GM19193 (cell line): ENCODE results near the gene SPAAR.

Source experiments
- POLR2A ChIP-seq: IDR thresholded peaks from 4 replicates; pipeline ENCODE4 v1.6.1; 2011; ENCODE audit not compliant: insufficient read depth, insufficient read length; ENCODE audit errors: extremely low read depth

Gene SPAAR

GRCh38 chr9:35892051-35892450 lies 17.2 kb upstream of the SPAAR start:
- no peak for TF ChIP-seq POLR2A

DNA sequence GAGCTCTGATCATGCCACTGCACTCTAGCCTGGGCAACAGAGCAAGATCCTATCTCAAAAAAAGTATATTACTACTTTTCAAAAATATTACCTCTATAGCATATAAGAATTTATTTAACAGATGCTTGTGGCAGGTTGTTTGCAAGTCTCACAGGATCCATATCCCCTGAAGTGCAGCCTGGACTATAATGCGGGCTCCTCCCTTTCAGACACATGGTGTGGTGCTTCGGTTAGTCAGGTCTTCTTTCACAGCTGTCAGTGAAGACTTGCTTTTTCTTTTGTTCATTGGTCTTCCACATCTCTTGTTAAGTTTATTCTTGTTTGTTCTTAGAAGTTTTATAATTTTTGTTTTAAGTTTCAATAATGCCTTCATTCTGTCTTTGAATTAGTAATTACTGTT lies 12.7 kb upstream of the SPAAR start:
- TF ChIP-seq POLR2A: no peak

DNA sequence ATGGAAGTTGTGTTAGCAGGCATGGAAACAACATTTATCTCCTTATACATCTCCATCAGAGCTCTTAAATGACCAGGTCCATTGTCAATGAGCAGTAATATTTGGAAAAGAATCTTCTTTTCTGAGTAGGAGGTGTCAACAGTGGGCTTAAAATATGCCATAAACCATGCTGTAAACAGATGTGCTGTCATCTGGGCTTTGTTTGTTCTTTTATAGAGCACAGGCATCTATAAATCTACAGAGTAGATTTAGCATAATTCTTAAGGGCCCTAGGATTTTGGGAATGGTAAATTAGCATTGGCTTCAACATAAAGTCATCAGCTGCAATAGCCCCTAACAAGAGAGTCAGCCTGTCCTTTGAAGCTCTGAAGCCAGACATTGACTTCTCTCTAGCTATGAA lies 11.0 kb upstream of the SPAAR start:
- TF ChIP-seq POLR2A: no peak

DNA sequence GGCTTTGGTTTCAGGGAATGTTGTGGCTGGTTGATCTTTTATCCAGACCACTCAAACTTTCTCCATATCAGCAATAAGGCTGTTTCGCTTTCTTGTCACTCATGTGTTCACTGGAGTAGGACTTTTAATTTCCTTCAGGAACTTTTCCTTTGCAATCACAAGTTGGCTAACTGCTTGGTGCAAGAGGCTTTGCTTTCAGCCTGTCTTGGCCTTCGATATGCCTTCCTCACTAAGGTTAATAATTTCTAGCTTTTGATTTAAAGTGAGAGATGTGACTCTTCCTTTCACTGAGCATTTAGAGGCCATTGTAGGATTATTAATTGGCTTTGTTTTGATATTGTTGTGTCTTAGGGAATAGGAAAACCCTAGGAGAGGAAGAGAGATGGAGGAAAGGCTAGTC lies 10.3 kb upstream of the SPAAR start:
- TF ChIP-seq POLR2A: no peak

DNA sequence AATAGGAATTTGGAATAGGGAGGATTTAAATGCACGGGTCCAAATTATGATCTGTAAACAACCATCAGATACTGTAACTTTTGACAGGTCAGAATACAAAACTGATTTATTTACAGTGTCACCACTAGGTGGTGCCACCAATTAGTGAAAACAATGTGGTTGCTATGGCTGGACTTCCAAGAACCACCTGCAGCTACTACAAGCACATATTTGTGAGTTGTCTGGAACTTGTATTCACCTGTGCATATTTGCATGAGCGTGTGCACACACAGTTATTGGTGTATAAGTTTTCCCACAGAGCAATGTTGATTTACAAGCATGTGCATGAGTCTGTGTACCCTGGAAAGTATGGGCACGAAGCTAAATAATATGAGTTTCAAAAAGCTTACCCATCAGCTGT lies 6.2 kb upstream of the SPAAR start:
- TF ChIP-seq POLR2A: no peak

- no peak for TF ChIP-seq POLR2A
Measured at GRCh38 chr9:35904338-35904737, 5.0 kb upstream of the SPAAR start.

GRCh38 chr9:35905051-35905781 lies 4.1 kb upstream of the SPAAR start:
- TF ChIP-seq POLR2A: no peak

- TF ChIP-seq POLR2A: no peak
Measured at GRCh38 chr9:35905912-35906679, 3.2 kb upstream of the SPAAR start, which contains the start of gene HRCT1. Gene HRCT1 (plus strand): TSS chr9:35906202. CDS start chr9:35906288, 86 bp downstream.

DNA sequence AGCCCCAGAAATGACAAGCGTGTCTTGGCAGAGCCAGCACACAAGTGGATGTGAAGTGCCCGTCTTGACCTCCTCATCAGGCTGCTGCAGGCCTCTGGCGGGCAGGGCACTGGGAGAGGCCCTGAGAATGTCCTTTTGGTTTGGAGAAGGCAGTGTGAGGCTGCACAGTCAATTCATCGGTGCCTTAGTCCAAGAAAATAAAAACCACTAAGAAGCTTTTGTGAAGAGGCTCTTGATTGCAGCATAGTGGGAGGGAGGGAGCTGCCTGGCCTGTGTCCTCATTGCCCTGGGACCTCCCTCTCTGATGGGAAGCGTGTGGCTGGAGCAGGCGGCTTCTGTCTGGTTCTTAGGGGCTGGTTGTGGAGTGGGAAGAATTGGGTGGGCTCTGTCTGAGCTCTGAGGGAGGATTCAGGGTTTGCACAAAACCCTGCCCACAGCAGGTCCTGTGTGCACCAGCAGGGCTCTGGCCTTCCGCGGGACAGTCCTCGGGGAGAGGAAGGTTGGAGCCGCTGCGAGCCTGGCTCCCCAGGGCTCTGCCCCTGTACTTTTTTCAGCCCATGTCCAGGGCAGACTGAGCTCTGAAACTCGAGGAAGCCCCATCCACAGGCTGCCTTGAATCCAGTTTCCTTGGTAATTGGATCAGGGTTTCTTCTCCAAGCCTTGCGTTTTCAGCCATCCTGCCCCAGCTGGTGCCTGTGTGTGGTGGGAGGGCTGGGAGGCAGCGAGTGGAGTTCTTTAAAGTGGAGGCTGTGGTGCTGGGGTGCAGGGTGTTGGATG lies 2.2 kb upstream of the SPAAR start:
- TF ChIP-seq POLR2A: no peak

- no peak for TF ChIP-seq POLR2A
Measured at GRCh38 chr9:35907711-35908503, 1.4 kb upstream of the SPAAR start.

- no peak for TF ChIP-seq POLR2A
Measured at GRCh38 chr9:35908504-35909125, 675 bp upstream of the SPAAR start.

- TF ChIP-seq POLR2A: no peak
Measured at GRCh38 chr9:35909687-35910612, 660 bp downstream of the SPAAR start.
